ENCODE measurements around the gene PTPRT. TPM values are rescaled to one million over a fixed set of nuclear protein-coding genes. Genes with fewer than 3 reads are reported as not detected.
"Not testable (repeated sequence)": the region's sequence is repeated elsewhere in the genome, so short reads cannot be mapped to it uniquely, and the experiment has no call there.

PTPRT gene
- total and polyA plus RNA-seq, 2 donors (not counting 1 experiment from before 2014, with no cell fraction given) = not detected

- Histone ChIP-seq H3K27ac (ENCODE audit: insufficient read depth, low read length) (no peak overlapping the region), H3K79me2 (ENCODE audit: control insufficient read depth, insufficient read depth, low read length) (no peaks in the 10 kb centered on the region), H3K9me3 (ENCODE audit: control insufficient read depth, insufficient read depth, low read depth, low read length) (no peaks in the 10 kb centered on the region), H4K20me1 (ENCODE audit: control insufficient read depth, extremely low read depth, insufficient read depth, low read length) (no peaks in the 10 kb centered on the region), H3K36me3 (ENCODE audit: control insufficient read depth, insufficient read depth, low read length) (no peaks in the 10 kb centered on the region), H3K27me3 (ENCODE audit: control insufficient read depth, insufficient read depth, low read length) (no peaks in the 10 kb centered on the region), H3K4me3 (replicated peaks in 1 of 4; ENCODE audit: control extremely low read depth in 1 of 4, insufficient read depth in 1 of 4, low read depth in 3 of 4, low read length in 4 of 4) (no peak overlapping the region), H3K9ac (ENCODE audit: insufficient read depth, low read length) (no peak overlapping the region), H2AFZ (ENCODE audit: low read length) (no peak overlapping the region), H3K4me1 (ENCODE audit: control insufficient read depth, extremely low read depth, insufficient read depth, low read length) (no peaks in the 10 kb centered on the region), H3K4me2 (ENCODE audit: extremely low read depth, insufficient read depth, low read length) (no peak overlapping the region)
- DNase-seq (ENCODE audit: low read depth in 2 of 2) = no peak
- TF ChIP-seq EZH2 (IDR thresholded peaks at IDR 0.05; ENCODE audit: low read length, missing control alignments) (no peak), CTCF (conservative IDR thresholded peaks at IDR 0.05 in 1 of 2, IDR thresholded peaks at IDR 0.05 in 1 of 2; ENCODE audit: low read depth in 1 of 2, low read length in 2 of 2) (no peak)
Observed at GRCh38 chr20:42914302-42914701, 275.4 kb downstream of the PTPRT start.

- not testable (repeated sequence) for H3K36me3 ChIP-seq (ENCODE audit: control insufficient read depth, insufficient read depth, low read length); H3K9me3 ChIP-seq (ENCODE audit: control insufficient read depth, insufficient read depth, low read depth, low read length); H3K4me3 ChIP-seq (replicated peaks in 1 of 4; ENCODE audit: control extremely low read depth in 1 of 4, insufficient read depth in 1 of 4, low read depth in 3 of 4, low read length in 4 of 4); H4K20me1 ChIP-seq (ENCODE audit: control insufficient read depth, extremely low read depth, insufficient read depth, low read length); H3K27ac ChIP-seq (ENCODE audit: insufficient read depth, low read length); H3K4me1 ChIP-seq (ENCODE audit: control insufficient read depth, extremely low read depth, insufficient read depth, low read length); H3K27me3 ChIP-seq (ENCODE audit: control insufficient read depth, insufficient read depth, low read length); H3K79me2 ChIP-seq (ENCODE audit: control insufficient read depth, insufficient read depth, low read length); H3K9ac ChIP-seq (ENCODE audit: insufficient read depth, low read length); DNase-seq (ENCODE audit: low read depth in 2 of 2); H2AFZ ChIP-seq (ENCODE audit: low read length); H3K4me2 ChIP-seq (ENCODE audit: extremely low read depth, insufficient read depth, low read length)
Observed at GRCh38 chr20:42910808-42911207, 278.9 kb downstream of the PTPRT start.

GRCh38 chr20:42907730-42908129 is 282.0 kb downstream of the PTPRT start:
- no peak overlapping the region for H3K27ac ChIP-seq (ENCODE audit: insufficient read depth, low read length)
- no peaks in the 10 kb centered on the region for H3K4me1 ChIP-seq (ENCODE audit: control insufficient read depth, extremely low read depth, insufficient read depth, low read length)
- no peak for DNase-seq (ENCODE audit: low read depth in 2 of 2)
- H3K9me3 ChIP-seq (ENCODE audit: control insufficient read depth, insufficient read depth, low read depth, low read length) = no peaks in the 10 kb centered on the region
- no peak overlapping the region for H3K4me2 ChIP-seq (ENCODE audit: extremely low read depth, insufficient read depth, low read length)
- no peaks in the 10 kb centered on the region for H3K79me2 ChIP-seq (ENCODE audit: control insufficient read depth, insufficient read depth, low read length)
- H3K27me3 ChIP-seq (ENCODE audit: control insufficient read depth, insufficient read depth, low read length) = no peaks in the 10 kb centered on the region
- no peak overlapping the region for H3K9ac ChIP-seq (ENCODE audit: insufficient read depth, low read length)
- no peak overlapping the region for H3K4me3 ChIP-seq (replicated peaks in 1 of 4; ENCODE audit: control extremely low read depth in 1 of 4, insufficient read depth in 1 of 4, low read depth in 3 of 4, low read length in 4 of 4)
- no peaks in the 10 kb centered on the region for H3K36me3 ChIP-seq (ENCODE audit: control insufficient read depth, insufficient read depth, low read length)
- no peak overlapping the region for H2AFZ ChIP-seq (ENCODE audit: low read length)
- no peak for TF ChIP-seq EZH2 (IDR thresholded peaks at IDR 0.05; ENCODE audit: low read length, missing control alignments)
- no peak for TF ChIP-seq CTCF (conservative IDR thresholded peaks at IDR 0.05 in 1 of 2, IDR thresholded peaks at IDR 0.05 in 1 of 2; ENCODE audit: low read depth in 1 of 2, low read length in 2 of 2)
- no peaks in the 10 kb centered on the region for H4K20me1 ChIP-seq (ENCODE audit: control insufficient read depth, extremely low read depth, insufficient read depth, low read length)
